ENCODE data around the gene NFATC2. TPM values are rescaled to one million over a fixed set of nuclear protein-coding genes. Genes with fewer than 3 reads are reported as not detected.

NFATC2 gene
- total and polyA plus RNA-seq, 2 of the 4 experiments (the other 2 are of a cell fraction), result 0.18 to 0.38 TPM

GRCh38 chr20:51570739-51571459 lies 28.4 kb upstream of the NFATC2 start:
- Histone ChIP-seq H3K9ac (ENCODE audit: low read depth, low read length) (no peak overlapping the region), H3K9me3 (ENCODE audit: control insufficient read depth, insufficient read depth, low read length) (peaks cover 5% of the 10 kb centered on the region), H3K4me1 (ENCODE audit: control insufficient read depth, insufficient read depth, low read length) (peaks cover 4% of the 10 kb centered on the region; the same call in 1 of the 2 replicates), H3K14ac (replicated peaks; ENCODE audit: low read depth, low read length) (0 out of 2 replicates have a peak overlapping the region, but pooled peaks have one; percentile 29), H3K36me3 (ENCODE audit: control insufficient read depth, insufficient read depth, low read length) (no peaks in the 10 kb centered on the region), H3K79me1 (ENCODE audit: low read depth in 1 of 2, low read length in 2 of 2) (no peaks in the 10 kb centered on the region), H3K27ac (ENCODE audit: insufficient read depth, low read length) (no peak overlapping the region), H2AFZ (replicated peaks; ENCODE audit: low read length, poor library complexity) (peak overlapping the region; percentile 66), H2AK5ac (ENCODE audit: low read depth, low read length) (no peak overlapping the region), H4K5ac (ENCODE audit: low read depth, low read length) (no peak overlapping the region), H2BK15ac (ENCODE audit: low read depth, low read length) (no peak overlapping the region), H4K8ac (ENCODE audit: low read depth in 2 of 2, low read length in 2 of 2) (no peak overlapping the region), H3K23ac (ENCODE audit: low read depth, low read length) (no peak overlapping the region), H3K4me3 (ENCODE audit: insufficient read depth, low read depth, low read length) (no peak overlapping the region), H3K56ac (ENCODE audit: extremely low read depth, insufficient read depth, low read length) (no peak overlapping the region), H4K20me1 (ENCODE audit: insufficient read depth, low read length) (no peaks in the 10 kb centered on the region), H2AK9ac (replicated peaks; ENCODE audit: low read depth, low read length, poor library complexity) (no peak overlapping the region), H3K9me1 (ENCODE audit: insufficient read depth, low read length) (0 out of 2 replicates have a peak, but pooled peaks cover 3% of the 10 kb centered on the region), H3K4me2 (ENCODE audit: low read depth, low read length) (peak overlapping the region; percentile 10; the same call in 1 of the 2 replicates), H2BK120ac (ENCODE audit: low read depth, low read length) (no peak overlapping the region), H3K18ac (ENCODE audit: low read depth, low read length) (no peak overlapping the region), H2BK20ac (ENCODE audit: low read depth, low read length) (no peak overlapping the region), H3K27me3 (ENCODE audit: control insufficient read depth, insufficient read depth, low read length) (peaks cover 2% of the 10 kb centered on the region), H4K91ac (ENCODE audit: insufficient read depth, low read depth, low read length) (no peak overlapping the region), H3K4ac (ENCODE audit: low read depth, low read length) (no peak overlapping the region), H2BK5ac (ENCODE audit: low read depth, low read length, poor library complexity, severe bottlenecking) (no peak overlapping the region)
- intact Hi-C loops (cut with micrococcal nuclease) (no loop called here), dilution Hi-C loops (cut with HindIII; ENCODE audit: low sequenced_read_pairs, unreplicated experiment) (no loop called here), in situ Hi-C loops (cut with MboI; ENCODE audit: low sequenced_read_pairs) (no loop called here)
- TF ChIP-seq FOS (IDR thresholded peaks at IDR 0.05; ENCODE audit: low read depth, low read length), result no peak
- TF ChIP-seq MXI1 (IDR thresholded peaks at IDR 0.05; ENCODE audit: borderline replicate concordance, low read depth, low read length), result no peak
- TF ChIP-seq ELK1 (IDR thresholded peaks at IDR 0.05; ENCODE audit: borderline replicate concordance, low read depth, low read length), result no peak
- TF ChIP-seq MAZ (IDR thresholded peaks at IDR 0.05; ENCODE audit: borderline replicate concordance, low read depth, low read length), result no peak
- TF ChIP-seq USF2 (IDR thresholded peaks at IDR 0.05; ENCODE audit: low read depth, low read length), result no peak
- TF ChIP-seq CEBPB (IDR thresholded peaks at IDR 0.05; ENCODE audit: low read depth, low read length), result no peak
- TF ChIP-seq CTCF (conservative IDR thresholded peaks at IDR 0.05; ENCODE audit: low read depth, low read length), result no peak
- TF ChIP-seq NFE2L2 (IDR thresholded peaks at IDR 0.05; ENCODE audit: low read depth, low read length), result no peak
- ATAC-seq (ENCODE audit: low read depth) (peak; percentile 60), DNase-seq (peak; percentile 17)
- no TSS peak for BruUV-seq (replicated peaks)
- POLR2A ChIA-PET (ENCODE audit: unreplicated experiment), result no interaction called here
- no CpG with 5 or more reads among the region's 16 CpGs for WGBS, 2 experiments (ENCODE audit: extremely low coverage in 2 of 2, insufficient read length in 1 of 2)
- CTCF ChIA-PET, result no interaction called here

All from IMR-90 (cell line).